ENCODE measurements around the gene CHFR. TPM values are rescaled to one million over a fixed set of nuclear protein-coding genes. Genes with fewer than 3 reads are reported as not detected.

The CHFR gene
- total and polyA plus RNA-seq, 2 donors (not counting 3 experiments of a cell fraction or from before 2014, with no cell fraction given): 45.4 to 66.5 TPM

DNA sequence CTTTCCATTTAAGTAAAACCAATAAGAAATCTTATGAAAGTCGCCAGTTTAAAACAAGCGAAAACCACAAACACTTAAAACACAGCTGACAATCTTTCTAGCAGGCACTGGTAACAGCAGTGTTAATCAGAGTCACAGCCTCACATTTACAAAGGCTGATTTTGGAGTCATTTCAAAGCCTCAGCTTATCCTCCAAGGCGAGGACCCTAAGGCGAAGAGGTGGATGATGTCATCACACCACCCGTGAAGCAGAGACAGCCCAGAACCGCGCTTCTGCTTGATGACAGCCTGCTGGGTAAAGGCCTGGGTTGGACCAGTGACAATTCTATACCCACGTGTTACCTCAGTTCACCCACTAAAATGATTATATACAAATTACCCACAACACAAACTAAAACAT, 68.8 kb downstream of the CHFR start:
- BruUV-seq (replicated peaks): no TSS peak
- H3K36me3 ChIP-seq (ENCODE audit: control insufficient read depth in 2 of 2, extremely low read depth in 1 of 2, insufficient read depth in 2 of 2, low read length in 2 of 2): peaks cover 19 to 40% of the 10 kb centered on the region in 2 experiments

More for the DNA sequence above, 68.8 kb downstream of the CHFR start:
- DNase-seq (ENCODE audit: low read depth, low spot score) (no peak), FAIRE-seq (no peak)
- dilution Hi-C loops (cut with MboI; ENCODE audit: extremely low pct_ligation_motif_present, low sequenced_read_pairs): no loop called here
- ChIA-PET POLR2A (no interaction called here), CTCF (interaction anchor here (0.8 kb wide), 1 partner anchor 10 kb away, joined by 3 read pairs; the partner anchor contains the start of gene GOLGA3)
- Histone ChIP-seq H2AFZ (ENCODE audit: low read depth, low read length) (no peak overlapping the region), H3K27me3 (ENCODE audit: control insufficient read depth in 2 of 2, insufficient read depth in 2 of 2, low read length in 2 of 2) (no peaks in the 10 kb centered on the region), H3K4me2 (ENCODE audit: insufficient read depth, low read length) (no peak overlapping the region), H3K4me3 (replicated peaks in 1 of 3; ENCODE audit: insufficient read depth in 1 of 3, low read depth in 1 of 3, low read length in 3 of 3) (no peak overlapping the region), H3K9ac (replicated peaks; ENCODE audit: extremely low read depth, insufficient read depth, low read length) (no peak overlapping the region), H3K9me1 (replicated peaks; ENCODE audit: control insufficient read depth, extremely low read depth, insufficient read depth, low read length) (no peaks in the 10 kb centered on the region), H3K4me1 (ENCODE audit: control insufficient read depth, extremely low read depth, insufficient read depth, low read length) (no peaks in the 10 kb centered on the region), H3K79me2 (ENCODE audit: control insufficient read depth, insufficient read depth, low read length) (peaks cover 17% of the 10 kb centered on the region), H3K27ac (ENCODE audit: insufficient read depth, low read depth, low read length) (no peak overlapping the region), H4K20me1 (replicated peaks; ENCODE audit: control insufficient read depth, extremely low read depth, insufficient read depth, low read length) (peaks cover 2% of the 10 kb centered on the region), H3K9me3 (replicated peaks; ENCODE audit: control insufficient read depth, insufficient read depth, low read length) (no peaks in the 10 kb centered on the region)
- intact Hi-C loops (cut with micrococcal nuclease): no loop called here
- TF ChIP-seq POLR2AphosphoS5 (IDR thresholded peaks at IDR 0.05; ENCODE audit: insufficient read depth, low read depth, low read length) (no peak), FOS (IDR thresholded peaks at IDR 0.05; ENCODE audit: borderline replicate concordance, insufficient read depth, low read length) (no peak), MYC (IDR thresholded peaks at IDR 0.05; ENCODE audit: low read depth, low read length) (no peak), POLR2A (IDR thresholded peaks at IDR 0.05; ENCODE audit: low read depth, low read length) (no peak), JUN (IDR thresholded peaks at IDR 0.05; ENCODE audit: borderline replicate concordance, insufficient read depth, insufficient read length, low read depth) (no peak), EZH2 (IDR thresholded peaks at IDR 0.05; ENCODE audit: borderline replicate concordance, low read depth, low read length, severe bottlenecking) (no peak), GATA2 (IDR thresholded peaks at IDR 0.05; ENCODE audit: insufficient read depth, insufficient read length, low read depth, low read length) (no peak), MAX (IDR thresholded peaks at IDR 0.05; ENCODE audit: insufficient read depth, insufficient read length) (no peak)
- TF ChIP-seq, protein P1, sequence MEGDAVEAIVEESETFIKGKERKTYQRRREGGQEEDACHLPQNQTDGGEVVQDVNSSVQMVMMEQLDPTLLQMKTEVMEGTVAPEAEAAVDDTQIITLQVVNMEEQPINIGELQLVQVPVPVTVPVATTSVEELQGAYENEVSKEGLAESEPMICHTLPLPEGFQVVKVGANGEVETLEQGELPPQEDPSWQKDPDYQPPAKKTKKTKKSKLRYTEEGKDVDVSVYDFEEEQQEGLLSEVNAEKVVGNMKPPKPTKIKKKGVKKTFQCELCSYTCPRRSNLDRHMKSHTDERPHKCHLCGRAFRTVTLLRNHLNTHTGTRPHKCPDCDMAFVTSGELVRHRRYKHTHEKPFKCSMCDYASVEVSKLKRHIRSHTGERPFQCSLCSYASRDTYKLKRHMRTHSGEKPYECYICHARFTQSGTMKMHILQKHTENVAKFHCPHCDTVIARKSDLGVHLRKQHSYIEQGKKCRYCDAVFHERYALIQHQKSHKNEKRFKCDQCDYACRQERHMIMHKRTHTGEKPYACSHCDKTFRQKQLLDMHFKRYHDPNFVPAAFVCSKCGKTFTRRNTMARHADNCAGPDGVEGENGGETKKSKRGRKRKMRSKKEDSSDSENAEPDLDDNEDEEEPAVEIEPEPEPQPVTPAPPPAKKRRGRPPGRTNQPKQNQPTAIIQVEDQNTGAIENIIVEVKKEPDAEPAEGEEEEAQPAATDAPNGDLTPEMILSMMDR (IDR thresholded peaks at IDR 0.05; ENCODE audit: extremely low read depth in 1 of 2, insufficient read depth in 1 of 2, low read depth in 1 of 2, low read length in 2 of 2): no peak
